GF-D8 (cell line): ENCODE results near the gene SPINT2.
"Not testable (repeated sequence)": the region's sequence is repeated elsewhere in the genome, so short reads cannot be mapped to it uniquely, and the experiment has no call there.

ENCODE experiments used
- DNase-seq: peaks from one replicate; lab custom pipeline; 2025; lab: John Stamatoyannopoulos, UW

SPINT2 gene

DNA sequence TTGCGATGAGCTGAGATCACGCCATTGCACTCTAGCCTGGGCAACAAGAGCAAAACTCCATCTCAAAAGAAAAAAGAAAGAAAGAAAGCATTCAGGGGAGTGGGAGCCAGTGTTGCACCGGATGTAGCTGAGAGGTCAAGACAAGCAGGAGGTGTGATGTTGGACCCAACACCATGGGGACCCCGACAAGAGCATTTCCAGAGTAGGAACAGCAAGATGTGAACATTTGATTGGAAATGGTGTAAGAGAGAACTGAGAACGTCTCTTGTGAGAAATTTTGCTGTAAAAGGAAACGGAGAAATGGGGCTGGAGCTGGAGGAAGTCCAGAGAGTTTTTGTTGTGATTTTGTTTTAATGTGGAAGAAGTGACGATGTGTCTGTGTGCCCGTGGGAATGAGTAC is 24.6 kb upstream of the SPINT2 start:
- no peak for DNase-seq

DNA sequence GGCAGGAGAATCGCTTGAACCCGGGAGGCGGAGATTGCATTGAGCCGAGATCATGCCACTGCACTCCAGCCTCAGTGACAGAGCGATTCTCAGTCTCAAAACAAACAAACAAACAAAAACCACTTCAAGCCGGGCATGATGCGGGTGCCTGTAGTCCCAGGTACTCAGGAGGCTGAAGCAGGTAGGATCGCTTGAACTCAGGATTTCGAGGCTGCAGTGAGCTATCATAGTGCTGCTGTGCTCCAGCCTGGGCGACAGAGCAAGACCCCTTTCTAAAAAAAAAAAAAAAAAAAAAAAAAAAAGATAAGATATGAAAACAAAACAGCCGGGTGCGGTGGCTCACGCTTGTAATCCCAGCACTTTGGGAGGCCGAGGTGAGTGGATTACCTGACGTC is 21.1 kb upstream of the SPINT2 start:
- no peak for DNase-seq

DNA sequence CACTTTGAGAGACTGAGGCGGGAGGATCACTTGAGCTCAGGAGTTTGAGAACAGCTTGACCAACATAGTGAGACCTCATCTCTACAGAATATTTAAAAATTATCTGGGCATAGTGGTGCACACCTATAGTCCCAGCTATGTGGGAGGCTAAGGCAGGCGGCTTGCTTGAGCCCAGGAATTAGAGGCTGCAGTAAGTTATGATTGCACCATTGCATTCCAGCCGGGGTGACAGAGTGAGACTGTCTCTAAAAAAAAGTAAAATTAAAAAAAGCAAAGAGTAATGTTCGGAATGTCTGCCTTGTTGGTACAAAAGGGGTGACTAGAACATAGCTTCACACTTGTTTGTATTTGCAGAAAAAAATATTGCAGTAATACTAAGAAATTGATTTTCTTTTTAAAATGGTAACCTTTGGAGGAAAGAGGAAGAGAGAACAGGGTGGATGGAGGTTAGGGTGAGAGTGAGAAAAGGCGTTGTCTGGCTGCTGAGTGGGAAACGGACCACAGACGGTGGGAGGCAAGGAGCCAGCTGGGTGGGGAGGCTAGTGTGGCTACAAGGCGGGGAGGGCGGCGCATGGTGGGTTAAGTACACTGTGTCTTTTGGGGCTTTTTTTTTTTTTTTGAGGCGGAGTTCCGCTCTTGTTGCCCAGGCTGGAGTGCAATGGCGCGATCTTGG is 18.4 kb upstream of the SPINT2 start:
- no peak for DNase-seq

DNA sequence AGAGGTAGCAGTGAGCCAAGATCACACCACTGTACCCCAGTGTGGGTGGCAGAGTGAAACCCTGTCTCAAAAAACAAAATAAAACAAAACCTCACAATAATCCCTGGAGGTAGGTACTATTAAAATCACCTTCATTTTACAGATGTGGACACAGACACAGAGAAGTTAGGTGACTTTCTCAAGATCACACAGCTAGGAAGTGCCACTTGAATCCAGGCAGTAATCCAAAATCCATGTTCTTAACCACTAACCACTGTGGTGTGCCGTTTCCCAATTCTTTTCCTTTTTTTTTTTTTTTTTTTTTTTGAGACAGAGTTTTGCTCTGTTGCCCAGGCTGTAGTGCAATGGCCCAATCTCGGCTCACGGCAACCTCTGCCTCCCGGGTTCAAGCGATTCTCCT is 17.2 kb upstream of the SPINT2 start:
- DNase-seq: no peak

DNA sequence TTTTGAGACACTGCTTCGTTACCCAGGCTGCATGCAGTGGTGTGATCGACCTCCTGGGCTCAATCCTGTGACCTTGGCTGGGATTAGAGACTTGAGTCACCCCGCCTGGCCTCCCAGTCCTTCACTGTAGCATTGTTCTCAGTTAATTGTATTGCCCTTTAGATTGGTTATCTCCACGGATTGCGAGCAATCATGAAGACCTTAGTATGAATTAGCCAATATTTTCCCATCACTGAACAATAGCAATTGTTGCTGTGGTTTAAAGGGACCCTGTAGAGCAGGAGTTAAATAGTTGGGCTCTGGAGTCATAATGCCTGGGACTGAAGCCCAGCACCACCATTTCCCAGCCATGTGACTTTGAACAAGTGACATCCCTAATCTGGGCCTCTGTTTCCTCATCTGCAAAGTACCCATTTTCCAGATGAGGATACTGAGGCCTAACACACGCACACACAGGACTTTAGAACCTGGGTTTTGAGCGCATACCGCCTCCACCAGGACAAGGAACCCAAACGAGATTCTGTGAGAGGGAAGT is 16.6 kb upstream of the SPINT2 start:
- DNase-seq: no peak

DNA sequence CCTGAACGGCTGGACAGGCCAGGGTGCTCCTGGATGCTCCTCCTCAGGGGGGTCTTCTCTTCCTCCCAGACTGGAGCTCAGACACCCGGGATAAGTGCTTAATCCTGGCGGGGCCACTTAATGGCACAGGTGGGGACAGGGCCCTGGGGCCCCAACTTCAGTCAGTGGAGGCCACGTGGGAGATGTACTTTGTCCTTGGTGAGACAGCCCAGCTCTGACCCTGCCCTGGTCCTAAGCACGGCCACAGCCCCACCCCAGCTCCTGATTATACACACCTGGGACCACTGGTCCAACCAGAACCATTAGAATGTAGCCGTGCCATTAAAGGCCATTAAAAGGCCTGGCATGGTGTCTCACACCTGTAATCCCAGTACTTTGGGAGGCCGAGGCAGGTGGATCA is 16.0 kb upstream of the SPINT2 start:
- DNase-seq: no peak

DNA sequence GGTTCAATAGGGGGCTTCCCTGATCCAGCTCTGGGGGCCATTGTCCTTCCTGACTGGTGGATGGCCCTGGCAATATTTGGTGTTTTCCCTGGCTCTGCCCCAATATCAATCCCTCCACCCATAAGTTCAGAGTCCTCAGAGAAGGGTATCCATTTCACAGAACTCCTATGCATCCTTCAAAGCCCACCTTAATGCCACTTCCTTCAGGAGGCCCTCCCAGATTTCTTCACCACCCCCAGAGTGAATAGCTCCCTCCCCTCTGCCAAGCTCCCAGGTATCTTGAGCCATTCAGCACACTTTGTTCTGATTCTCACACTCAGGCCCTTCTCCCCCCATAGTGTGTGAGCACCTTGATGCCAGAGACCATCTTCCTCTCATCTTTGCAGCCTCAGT is 13.9 kb upstream of the SPINT2 start:
- DNase-seq: no peak

DNA sequence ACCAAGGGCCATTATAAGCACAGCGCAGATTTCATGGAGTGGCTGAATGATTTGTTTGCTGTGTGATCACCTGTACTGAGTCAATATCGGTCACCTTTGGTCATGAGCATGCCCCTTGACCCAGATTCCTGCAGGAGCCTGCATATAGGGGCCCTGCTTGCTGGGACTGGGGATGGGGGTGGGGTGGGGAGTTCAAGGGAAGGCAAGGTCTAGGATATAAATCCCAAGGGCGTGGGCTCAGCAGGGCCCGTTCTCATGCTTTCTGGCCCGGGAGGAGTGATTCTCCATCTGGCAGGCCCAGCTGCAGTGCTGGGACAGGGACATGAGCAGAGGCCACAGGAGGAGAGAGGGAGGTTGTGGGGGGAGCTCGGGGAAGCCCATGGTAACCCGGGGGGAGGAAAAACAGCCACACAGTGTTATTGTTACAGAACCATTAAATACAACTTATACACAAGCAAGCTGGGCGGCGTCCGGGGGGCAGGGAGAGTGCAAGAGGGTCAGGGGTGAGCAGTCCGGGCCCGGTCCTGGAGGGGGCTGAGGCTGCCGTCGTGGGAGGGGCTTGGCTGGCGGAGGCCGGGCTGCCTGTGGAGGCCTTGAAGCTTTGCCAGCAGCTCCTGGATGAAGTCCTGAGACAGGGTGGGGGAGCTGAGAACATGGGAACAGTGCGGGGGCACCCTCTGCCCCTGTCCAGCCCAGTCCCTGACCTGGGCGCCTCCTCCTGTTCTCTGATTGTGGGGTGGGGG is 13.4 kb upstream of the SPINT2 start:
- no peak for DNase-seq

DNA sequence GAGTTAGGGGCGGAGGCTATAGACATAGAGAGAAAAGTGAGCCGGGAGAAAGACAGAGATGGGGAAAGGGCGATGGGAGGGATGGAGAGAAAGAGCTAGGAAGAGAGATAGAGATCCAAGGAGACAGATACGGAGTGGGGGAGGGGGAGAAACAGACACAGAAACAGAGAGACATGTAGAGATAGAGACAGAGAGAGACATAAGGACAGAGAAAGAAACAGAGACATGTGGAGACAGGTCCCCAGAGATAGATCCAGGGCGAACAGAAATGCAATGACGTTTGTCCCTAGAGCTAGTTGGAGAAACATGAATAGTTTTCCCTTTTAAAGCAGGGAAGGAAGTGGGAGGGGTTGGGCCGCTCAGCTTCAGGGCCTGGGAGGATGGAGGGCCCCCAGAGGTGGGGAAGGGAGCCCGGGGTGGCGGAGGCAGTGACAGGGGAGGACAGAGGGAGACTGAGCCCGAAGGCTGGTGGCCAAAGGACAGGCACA is 12.8 kb upstream of the SPINT2 start:
- no peak for DNase-seq

DNA sequence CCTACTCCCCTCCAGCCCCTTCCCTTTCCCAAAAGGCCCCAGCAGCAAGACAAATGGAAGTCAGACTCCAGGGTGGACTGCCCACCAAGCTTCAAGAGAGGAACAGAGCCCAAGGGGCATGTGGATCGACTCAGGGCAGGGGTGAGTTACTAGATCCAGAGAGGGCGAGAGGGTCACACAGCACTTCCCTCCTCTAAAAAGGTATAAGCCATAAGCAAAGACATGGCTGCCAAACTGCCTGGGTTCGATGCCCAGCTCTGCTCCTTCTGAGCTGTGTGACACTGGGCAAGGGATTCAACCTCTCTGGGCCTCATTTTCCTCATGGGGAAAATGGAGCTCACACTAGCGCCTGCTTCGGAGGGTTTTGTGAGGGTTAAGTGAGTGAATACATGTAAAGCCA is 12.0 kb upstream of the SPINT2 start:
- DNase-seq: no peak

DNA sequence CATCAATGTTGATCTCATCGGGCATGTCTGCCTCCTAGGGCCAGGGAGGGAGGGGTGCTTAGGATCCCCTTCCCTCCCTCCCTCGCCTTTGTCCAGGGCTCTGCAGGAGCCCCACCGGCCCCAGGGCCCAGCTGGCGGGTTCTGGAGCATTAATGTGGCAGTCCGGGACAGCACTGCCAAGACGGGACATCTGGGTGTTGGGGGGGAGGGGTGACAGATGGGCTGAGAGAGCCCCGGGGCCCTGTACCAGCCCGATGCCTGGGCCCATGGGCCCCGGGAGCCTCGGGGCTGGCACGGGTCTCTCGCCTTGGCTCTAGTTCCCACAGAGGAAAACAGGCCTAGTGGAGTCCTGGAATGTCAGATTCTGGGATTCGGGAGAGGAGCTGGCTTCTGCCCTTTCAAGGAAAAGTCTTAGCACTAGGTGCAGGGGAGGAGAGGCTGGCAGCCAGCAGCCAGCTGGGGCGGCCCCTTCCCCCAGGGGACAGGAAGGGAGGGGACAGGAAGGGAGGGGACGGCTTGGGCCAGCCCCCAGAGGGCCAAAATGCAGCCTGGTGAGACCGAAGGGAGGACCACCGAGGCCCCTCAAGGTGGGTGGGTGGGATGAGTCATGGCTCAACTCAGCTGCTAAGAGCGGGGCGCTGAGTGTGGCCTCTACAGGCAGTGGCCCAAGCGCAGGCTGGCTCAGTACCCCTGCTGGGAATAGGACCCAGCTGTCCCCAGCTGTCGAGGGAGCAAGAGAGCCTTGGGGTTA is 11.3 kb upstream of the SPINT2 start:
- no peak for DNase-seq

DNA sequence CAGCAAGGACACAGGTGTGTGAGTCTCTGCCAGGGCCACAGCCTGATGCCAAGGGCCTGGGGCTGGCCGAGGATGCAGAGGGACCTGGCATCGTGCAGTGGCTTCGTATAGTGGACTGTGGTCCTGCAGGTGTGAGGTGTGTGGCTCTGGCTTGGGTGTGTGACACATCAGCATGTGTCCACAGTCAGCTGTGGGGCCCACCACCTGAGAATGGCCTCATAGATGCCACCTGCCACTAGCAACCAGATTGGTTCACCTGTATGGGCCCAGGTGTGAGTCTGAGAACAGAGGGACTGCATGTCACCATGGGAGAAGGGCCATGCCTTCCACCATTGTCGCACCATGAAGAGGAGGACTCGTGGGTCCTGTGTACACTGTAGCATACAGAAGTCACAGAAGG is 10.6 kb upstream of the SPINT2 start:
- no peak for DNase-seq

DNA sequence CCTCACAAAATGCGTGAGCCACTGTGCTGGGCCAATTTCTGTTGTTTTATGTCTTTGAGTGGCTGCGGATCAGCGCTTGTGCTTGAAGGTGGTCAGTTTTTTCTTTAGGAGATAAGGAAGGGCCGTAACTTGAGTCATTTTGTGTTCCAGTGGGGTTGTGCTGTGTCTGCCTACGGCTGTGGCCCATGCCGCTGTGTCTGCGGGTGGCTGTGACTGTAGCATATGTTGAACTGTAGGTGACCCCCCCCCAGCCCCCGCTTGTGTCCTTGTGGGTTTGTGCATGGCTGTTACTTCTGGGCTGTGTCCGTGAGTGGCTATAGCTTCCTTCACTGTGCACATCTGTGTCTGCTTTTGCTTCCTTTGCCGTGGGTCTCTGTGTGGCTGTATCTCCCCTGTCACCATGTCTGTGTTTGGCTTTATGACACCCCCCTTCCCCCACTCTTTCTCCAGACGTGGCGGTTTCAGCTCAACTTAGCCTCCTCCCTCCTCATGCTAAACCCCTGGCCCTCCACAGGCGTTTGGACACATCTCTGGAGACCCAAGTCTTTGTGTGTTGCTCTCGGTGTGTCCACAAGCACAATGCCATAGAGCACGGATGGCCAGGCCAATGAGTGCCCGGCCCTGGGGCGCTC is 8.9 kb upstream of the SPINT2 start:
- no peak for DNase-seq

DNA sequence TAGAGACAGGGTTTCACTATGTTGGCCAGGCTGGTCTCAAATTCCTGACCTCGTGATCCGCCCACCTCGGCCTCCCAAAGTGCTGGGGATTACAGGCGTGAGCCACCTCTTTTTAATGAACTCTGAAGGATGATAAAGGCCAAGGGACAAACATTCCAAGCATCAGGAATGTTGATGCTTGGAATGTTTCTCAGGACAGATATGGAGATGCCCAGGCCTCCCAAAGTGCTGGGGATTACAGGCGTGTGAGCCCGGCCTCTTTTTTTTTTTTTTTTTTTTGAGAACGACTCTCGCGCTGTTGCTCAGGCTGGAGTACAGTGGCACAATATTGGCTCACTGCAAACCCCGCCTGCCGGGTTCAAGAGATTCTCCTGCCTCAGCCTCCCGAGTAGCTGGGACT is 2.4 kb upstream of the SPINT2 start:
- not testable (repeated sequence) for DNase-seq

DNA sequence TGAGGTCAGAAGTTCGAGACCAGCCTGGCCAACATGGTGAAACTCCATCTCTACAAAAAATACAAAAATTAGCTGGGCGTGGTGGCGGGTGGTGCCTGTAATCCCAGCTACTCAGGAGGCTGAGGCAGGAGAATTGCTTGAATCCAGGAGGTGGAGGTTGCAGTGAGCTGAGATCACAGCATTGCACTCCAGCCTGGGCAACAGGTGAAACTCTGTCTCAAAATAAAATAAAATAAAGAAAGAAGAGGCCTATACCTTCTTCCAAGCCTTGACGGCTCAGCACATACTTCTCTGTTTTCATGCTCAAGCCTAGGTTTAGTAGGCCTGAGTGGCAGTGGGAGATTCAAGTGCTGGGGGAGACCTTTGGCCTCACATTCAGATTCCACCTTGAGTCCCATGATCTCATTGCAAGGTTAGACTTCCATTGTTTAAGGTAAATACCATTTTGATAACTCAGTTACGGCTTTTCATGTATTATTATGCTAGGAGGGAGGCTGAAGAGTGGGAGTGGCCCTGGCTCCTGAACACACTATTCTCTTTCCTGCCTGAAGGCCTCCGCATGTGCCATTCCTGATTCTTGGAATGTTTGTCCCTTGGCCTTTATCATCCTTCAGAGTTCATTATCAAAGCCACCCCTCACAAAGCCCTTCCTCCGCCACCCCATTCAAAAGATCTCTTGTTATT is 1.6 kb upstream of the SPINT2 start:
- DNase-seq: no peak

DNA sequence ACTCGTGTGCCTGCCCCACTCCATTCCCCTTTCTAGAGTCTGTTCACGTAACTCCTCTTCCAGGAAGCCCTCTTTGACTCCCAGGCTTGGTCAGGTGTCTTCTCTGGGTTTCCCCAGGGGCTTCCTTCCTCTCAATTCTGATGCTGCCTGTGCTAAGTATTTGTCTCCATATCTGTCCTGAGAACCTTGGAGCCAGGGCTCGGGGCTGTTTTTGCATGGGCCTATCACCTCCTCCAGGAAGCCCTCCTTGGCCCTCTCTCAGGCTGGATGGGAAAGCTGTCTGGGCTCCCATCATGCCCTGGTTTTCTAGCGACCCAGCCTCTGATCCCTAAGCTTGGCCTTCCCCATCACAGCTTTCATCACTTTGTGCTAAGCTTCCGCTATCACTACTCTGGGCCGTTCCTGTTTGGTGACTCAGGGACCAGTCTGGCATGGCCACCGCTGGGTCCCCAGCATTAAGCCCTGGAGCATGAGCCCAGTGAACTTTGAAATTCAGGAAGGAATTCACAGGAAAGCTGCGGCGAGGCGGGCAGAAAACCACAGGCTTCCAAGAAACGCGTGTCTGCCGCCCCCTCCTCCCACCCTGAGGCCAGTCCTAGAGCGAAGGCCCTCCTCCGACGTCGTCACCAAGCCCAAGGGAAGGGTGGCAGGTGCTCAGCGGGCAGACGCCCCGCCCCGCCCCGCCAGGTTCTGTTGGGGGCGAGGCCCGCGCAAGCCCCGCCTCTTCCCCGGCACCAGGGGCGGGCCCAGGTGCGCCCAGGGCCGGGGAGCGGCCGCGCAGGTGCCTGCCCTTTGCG is 486 bp upstream of the SPINT2 start:
- peak; percentile 68 for DNase-seq

DNA sequence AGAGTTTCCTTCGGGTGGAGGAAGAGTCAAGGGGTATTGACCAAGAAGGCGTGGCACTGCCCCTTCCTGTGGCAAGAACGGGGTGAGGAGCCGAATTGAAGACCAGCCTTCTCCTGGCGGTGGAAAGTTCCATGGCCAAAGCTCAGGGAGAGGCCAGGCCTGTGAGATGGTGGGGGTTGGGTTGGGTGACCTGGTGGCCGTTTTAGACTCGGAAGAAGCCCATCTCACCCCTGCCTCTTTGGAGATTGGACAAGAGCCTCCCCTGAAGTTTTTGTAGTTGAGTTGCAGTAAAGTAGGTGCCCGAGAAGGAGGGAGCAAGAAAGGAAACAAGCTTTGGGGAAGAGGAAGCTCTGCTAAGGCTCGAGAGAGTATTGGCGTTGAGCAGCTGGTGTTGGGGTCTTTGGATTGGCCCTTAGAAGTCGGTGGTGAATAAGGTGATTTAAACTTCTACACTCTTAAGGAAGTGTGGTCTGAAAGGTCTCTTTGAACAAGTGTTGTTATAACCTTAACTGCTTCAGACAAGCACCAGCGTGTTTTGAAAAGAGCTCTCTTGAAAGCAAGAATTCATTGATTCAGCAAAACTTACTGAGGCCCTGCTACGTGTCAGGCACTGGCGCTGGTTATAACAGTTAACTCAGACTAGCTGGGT is 964 bp downstream of the SPINT2 start:
- DNase-seq: peak; percentile 71

DNA sequence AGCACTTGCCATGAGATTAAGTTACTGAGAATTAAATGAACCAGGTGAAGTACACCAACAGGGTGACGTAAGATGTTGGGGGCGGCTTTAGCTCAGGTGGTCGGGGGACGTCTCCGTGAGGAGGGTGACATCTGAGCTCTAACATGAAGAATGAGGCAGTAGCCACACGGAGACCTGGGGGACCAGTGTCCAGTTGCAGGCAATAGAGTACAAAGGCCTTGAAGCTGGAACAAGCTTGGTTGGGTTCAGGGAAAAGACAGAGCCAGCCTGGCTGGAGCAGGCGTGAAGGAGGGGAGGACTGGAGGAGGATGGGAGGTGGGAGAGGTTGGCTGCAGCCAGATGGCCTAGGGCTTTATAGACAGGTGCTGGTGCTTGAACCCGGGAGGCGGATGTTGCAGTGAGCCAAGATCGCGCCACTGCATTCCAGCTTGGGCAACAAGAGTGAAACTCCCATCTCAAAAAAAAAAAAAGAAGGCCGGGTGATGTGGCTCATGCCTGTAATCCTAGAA is 1.6 kb downstream of the SPINT2 start:
- no peak for DNase-seq

DNA sequence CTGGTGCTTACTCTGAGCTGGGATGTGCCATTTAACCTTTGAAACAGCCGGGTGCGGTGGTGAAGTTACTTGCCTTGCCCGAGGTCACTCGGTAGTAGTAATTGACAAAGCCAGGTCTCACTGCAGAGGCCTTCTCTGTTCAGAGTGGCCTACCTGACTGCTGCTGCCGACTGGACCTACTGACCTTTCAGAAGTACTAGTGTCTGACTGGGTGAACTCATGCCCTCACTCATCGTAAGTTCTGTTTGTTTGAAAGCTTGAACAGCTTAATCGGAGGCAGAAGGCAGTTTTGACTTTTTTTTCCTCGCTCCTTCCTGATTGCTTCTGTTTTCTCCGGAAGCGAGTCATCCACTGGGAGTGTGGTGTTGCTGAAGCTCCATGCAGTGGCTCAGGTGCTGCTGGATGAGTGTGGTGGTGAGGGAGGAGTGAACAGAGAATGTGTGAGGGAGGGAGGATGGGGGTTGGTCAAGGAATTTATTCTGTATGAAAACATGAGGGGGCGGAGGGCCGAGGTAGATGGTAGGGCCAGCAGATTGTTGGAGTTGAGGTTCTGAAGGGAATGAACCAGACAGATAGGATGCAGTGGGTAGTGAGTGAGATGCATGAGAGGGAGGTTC is 2.7 kb downstream of the SPINT2 start:
- no peak for DNase-seq
